ENCODE data around the gene SUN3.

GRCh38 chr7:48004638-48005037 lies 24.3 kb downstream of the SUN3 start:
- TF ChIP-seq CTCF (IDR thresholded peaks at IDR 0.05) (no peak), POLR2A (IDR thresholded peaks at IDR 0.05) (no peak)
